H1 (cell line): ENCODE data around the gene MLN. TPM values are rescaled to one million over a fixed set of nuclear protein-coding genes. Genes with fewer than 3 reads are reported as not detected.

Experiments used
- ASH2L ChIP-seq: fragments of 200-600, 300-600 bp; sonication (generic); IDR thresholded peaks from one replicate; pipeline ENCODE4 v1.7.1; 2017; ENCODE audit warnings: low read length
- BACH1 ChIP-seq: IDR thresholded peaks from 2 replicates; pipeline ENCODE4 v1.6.1; 2012; ENCODE audit warnings: low read length, improper control_type of control experiment
- BRCA1 ChIP-seq: IDR thresholded peaks from 2 replicates; pipeline ENCODE4 v1.6.1; 2012; ENCODE audit warnings: low read depth, low read length, improper control_type of control experiment
- CEBPB ChIP-seq: IDR thresholded peaks from 2 replicates; pipeline ENCODE4 v1.6.1; 2012; ENCODE audit warnings: low read depth, low read length
- EZH2 ChIP-seq: fragments of 200-600 bp; sonication (generic); IDR thresholded peaks from 2 replicates; pipeline ENCODE4 v1.7.1; 2012; ENCODE audit warnings: low read depth, mild to moderate bottlenecking, moderate library complexity, low read length, inconsistent platforms; ENCODE audit not compliant: severe bottlenecking
- JUND ChIP-seq: IDR thresholded peaks from 2 replicates; pipeline ENCODE4 v1.6.1; 2011; ENCODE audit warnings: mild to moderate bottlenecking, improper control_type of control experiment, low read length
- KDM4A ChIP-seq: IDR thresholded peaks from one replicate; pipeline ENCODE4 v1.7.1; 2012; ENCODE audit warnings: low read depth, mild to moderate bottlenecking, moderate library complexity, low read length, inconsistent platforms; ENCODE audit not compliant: severe bottlenecking
- KDM5A ChIP-seq: fragments of 200-600 bp; IDR thresholded peaks from 2 replicates; pipeline ENCODE4 v1.7.1; 2012; ENCODE audit warnings: mild to moderate bottlenecking, low read length, inconsistent platforms, mixed read lengths
- POLR2A ChIP-seq, 2 experiments: IDR thresholded peaks; 1 replicate in 1 of 2; 2 replicates in 1 of 2; pipeline ENCODE4 v1.6.1; 2011; ENCODE audit warnings: low read depth in 2 of 2, low read length in 2 of 2, mild to moderate bottlenecking in 2 of 2; ENCODE audit errors: control extremely low read depth in 1 of 2
- RAD21 ChIP-seq, 2 experiments: IDR thresholded peaks in 1 of 2; conservative IDR thresholded peaks in 1 of 2; 2 replicates each; pipeline ENCODE4 v1.6.1; 2011; ENCODE audit warnings: low read depth in 2 of 2, low read length in 2 of 2, improper control_type of control experiment in 1 of 2, inconsistent platforms in 1 of 2, mild to moderate bottlenecking in 1 of 2, moderate library complexity in 1 of 2
- RNF2 ChIP-seq: fragments of 200-900, 300-1000 bp; sonication (generic); IDR thresholded peaks from 2 replicates; pipeline ENCODE4 v1.7.1; 2016; ENCODE audit warnings: borderline replicate concordance, low read depth, mild to moderate bottlenecking, antibody characterized with exemption, low read length; ENCODE audit not compliant: poor library complexity, severe bottlenecking; ENCODE audit errors: missing control alignments
- RXRA ChIP-seq: IDR thresholded peaks from 2 replicates; pipeline ENCODE4 v1.6.1; 2011; ENCODE audit warnings: low read depth, mild to moderate bottlenecking, low read length, moderate library complexity; ENCODE audit not compliant: insufficient read depth
- SIRT6 ChIP-seq: IDR thresholded peaks from one replicate; pipeline ENCODE4 v1.7.1; 2012; ENCODE audit warnings: low read length, inconsistent platforms
- SP2 ChIP-seq: IDR thresholded peaks from 2 replicates; pipeline ENCODE4 v1.6.1; 2012; ENCODE audit warnings: mild to moderate bottlenecking, low read length, inconsistent platforms
- SP4 ChIP-seq: IDR thresholded peaks from 2 replicates; pipeline ENCODE4 v1.6.1; 2012; ENCODE audit warnings: low read length, inconsistent platforms
- SRF ChIP-seq: IDR thresholded peaks from 2 replicates; pipeline ENCODE4 v1.6.1; 2011; ENCODE audit warnings: mild to moderate bottlenecking, low read depth, low read length, moderate library complexity
- TAF1 ChIP-seq: IDR thresholded peaks from 2 replicates; pipeline ENCODE4 v1.6.1; 2011; ENCODE audit warnings: mild to moderate bottlenecking, low read depth, low read length
- TAF7 ChIP-seq: optimal IDR thresholded peaks from 2 replicates; pipeline ENCODE3; 2011; ENCODE audit warnings: low read depth, mild to moderate bottlenecking, inconsistent platforms, low read length, moderate library complexity, borderline replicate concordance
- USF2 ChIP-seq: IDR thresholded peaks from 2 replicates; pipeline ENCODE4 v1.6.1; 2011; ENCODE audit warnings: low read length, improper control_type of control experiment
- polyA plus RNA-seq, 7 experiments: library from polyadenylated mRNA; depleted of rRNA in 3 of 7; stranded (reverse) in 5 of 7; unstranded in 2 of 7; fragments of >200 nt in 5 of 7; fragments of 200-250 nt in 2 of 7; gene quantifications; 1 replicate in 5 of 7; 2 replicates in 1 of 7; 4 replicates in 1 of 7; pipeline versions ENCODE4 v1.2.1 to v1.2.3, GENCODE V29; 2011 to 2013; ENCODE audit warnings: missing spikeins in 2 of 7, mixed read lengths in 2 of 7
- total RNA-seq: library from RNA; stranded (reverse); fragmentation: NEBNext Ultra II Directional; extraction: Animal tissue kit (Norgen Biotek cat#: 25700); gene quantifications from 2 replicates; pipeline ENCODE4 v1.2.1, GENCODE V29; 2021
- TF ChIP-seq, protein P1 (sequence below): IDR thresholded peaks from 2 replicates; pipeline ENCODE4 v1.6.1; 2012; ENCODE audit warnings: inconsistent platforms
- TF ChIP-seq, protein P2 (sequence below): IDR thresholded peaks from 2 replicates; pipeline ENCODE4 v1.6.1; 2012; ENCODE audit warnings: low read length, inconsistent platforms

Gene MLN
- total and polyA plus RNA-seq, 2 of the 8 experiments (the other 6 are each of a cell fraction or from before 2014, with no cell fraction given) = not detected

DNA sequence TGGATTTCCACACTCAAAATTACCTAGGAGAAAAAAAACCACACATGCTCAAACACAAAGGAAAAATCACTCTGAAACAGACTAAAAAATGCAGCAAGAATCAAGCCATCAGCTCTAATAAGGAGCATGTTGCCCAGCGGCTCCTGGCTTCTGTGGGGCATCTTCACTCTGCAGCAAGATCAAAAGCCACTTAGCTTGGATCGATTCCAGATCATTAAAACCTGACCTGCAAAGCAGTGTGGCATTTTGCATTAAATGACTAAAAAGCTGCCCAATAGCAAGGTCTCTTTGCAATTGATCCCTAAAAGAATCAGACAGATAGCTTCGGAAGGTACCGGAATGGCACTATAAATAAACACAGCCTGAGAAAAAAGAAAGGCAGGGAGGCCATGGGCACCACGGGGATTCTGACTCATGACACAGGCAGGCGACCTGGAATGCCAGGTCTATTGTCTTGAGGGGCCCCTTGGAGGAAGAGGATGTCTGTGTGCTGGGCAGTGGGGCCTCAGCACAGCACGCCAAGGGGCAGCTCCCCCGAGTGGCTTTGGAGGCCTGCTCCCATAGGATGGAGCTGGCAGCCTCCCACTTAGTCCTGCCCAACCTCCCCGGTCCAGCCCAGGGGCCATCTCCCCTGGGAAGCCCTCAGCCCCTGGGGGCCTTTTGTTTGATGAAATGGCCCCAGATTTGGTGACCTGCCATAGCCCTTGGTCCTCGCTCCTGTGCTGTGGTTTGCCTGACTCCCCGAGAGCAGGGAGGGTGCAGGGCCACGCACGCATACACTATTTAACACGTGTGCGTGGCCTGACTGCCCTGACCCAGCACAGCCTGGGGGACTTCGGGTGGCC, 22.4 kb downstream of the MLN start (continued):
- no peak for TF ChIP-seq BRCA1
- TF ChIP-seq CEBPB = no peak
- TF ChIP-seq SP2 = no peak
- TF ChIP-seq RNF2 = no peak
- TF ChIP-seq ASH2L = peak; percentile 71
- no peak for TF ChIP-seq RXRA
- TF ChIP-seq USF2 = no peak
- peak in 1 of 2 experiments; percentile 60; a peak in 1 of 3 replicates for TF ChIP-seq POLR2A (IDR thresholded peaks at IDR 0.05; ENCODE audit: control extremely low read depth in 1 of 2, low read depth in 2 of 2, low read length in 2 of 2)
- TF ChIP-seq JUND = peak; percentile 99
- TF ChIP-seq EZH2 = no peak
- no peak for TF ChIP-seq KDM5A
- TF ChIP-seq SP4 = no peak
- no peak for TF ChIP-seq TAF7
- TF ChIP-seq TAF1 = no peak
- TF ChIP-seq, protein P1, sequence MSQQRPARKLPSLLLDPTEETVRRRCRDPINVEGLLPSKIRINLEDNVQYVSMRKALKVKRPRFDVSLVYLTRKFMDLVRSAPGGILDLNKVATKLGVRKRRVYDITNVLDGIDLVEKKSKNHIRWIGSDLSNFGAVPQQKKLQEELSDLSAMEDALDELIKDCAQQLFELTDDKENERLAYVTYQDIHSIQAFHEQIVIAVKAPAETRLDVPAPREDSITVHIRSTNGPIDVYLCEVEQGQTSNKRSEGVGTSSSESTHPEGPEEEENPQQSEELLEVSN = peak; percentile 29; the same call in 1 of the 2 replicates
- TF ChIP-seq KDM4A = no peak
- TF ChIP-seq SIRT6 = no peak
- TF ChIP-seq SRF = no peak
- peak; percentile 71; the same call in 1 of the 2 replicates for TF ChIP-seq BACH1
- TF ChIP-seq, protein P2, sequence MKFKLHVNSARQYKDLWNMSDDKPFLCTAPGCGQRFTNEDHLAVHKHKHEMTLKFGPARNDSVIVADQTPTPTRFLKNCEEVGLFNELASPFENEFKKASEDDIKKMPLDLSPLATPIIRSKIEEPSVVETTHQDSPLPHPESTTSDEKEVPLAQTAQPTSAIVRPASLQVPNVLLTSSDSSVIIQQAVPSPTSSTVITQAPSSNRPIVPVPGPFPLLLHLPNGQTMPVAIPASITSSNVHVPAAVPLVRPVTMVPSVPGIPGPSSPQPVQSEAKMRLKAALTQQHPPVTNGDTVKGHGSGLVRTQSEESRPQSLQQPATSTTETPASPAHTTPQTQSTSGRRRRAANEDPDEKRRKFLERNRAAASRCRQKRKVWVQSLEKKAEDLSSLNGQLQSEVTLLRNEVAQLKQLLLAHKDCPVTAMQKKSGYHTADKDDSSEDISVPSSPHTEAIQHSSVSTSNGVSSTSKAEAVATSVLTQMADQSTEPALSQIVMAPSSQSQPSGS = no peak; the same call in 1 of the 2 replicates
- no peak for TF ChIP-seq RAD21 (IDR thresholded peaks at IDR 0.05 in 1 of 2, conservative IDR thresholded peaks at IDR 0.05 in 1 of 2; ENCODE audit: low read depth in 2 of 2, low read length in 2 of 2)
